GM12878 (cell line): ENCODE results near the gene NEXN. TPM values are rescaled to one million over a fixed set of nuclear protein-coding genes. Genes with fewer than 3 reads are reported as not detected.

Source experiments
- ATAC-seq: fragments of 200-7000 bp; cut with Tn5 transposase; 3 replicates; pipeline ENCODE4 v1.9.1; 2020; ENCODE audit warnings: mild to moderate bottlenecking, moderate library complexity
- BruUV-seq: library from RNA; stranded (reverse); fragments of 400-500 nt; replicated peaks from 2 replicates; lab custom pipeline; 2021; lab: Mats Ljungman, UMichigan
- CTCF ChIA-PET: fragments of 300-600 bp; sonication (Branson Sonifier 250); formaldehyde crosslinking; extraction: SDS; loops from one replicate; lab custom pipeline; 2021; ENCODE audit warnings: inconsistent platforms; lab: Yijun Ruan, JAX
- POLR2A ChIA-PET: fragments of 350-600 bp; formaldehyde crosslinking; extraction: SDS; loops from one replicate; lab custom pipeline; 2021; ENCODE audit warnings: inconsistent platforms; lab: Charles Lee
- RAD21 ChIA-PET: fragments of 300-600 bp; sonication (Branson Sonifier 250); formaldehyde crosslinking; loops from one replicate; lab custom pipeline; 2023; ENCODE audit warnings: antibody characterized with exemption; ENCODE audit not compliant: unreplicated experiment; lab: Charles Lee
- SMC1A ChIA-PET: fragments of 300-600 bp; sonication (Branson Sonifier 250); formaldehyde crosslinking; loops from one replicate; lab custom pipeline; 2023; ENCODE audit not compliant: unreplicated experiment, uncharacterized antibody; lab: Charles Lee
- DNase-seq: peaks from one replicate; pipeline ENCODE4 v3.0.0-alpha.2; 2011; ENCODE audit warnings: low read depth, low spot score
- FAIRE-seq: peaks from 3 replicates; lab custom pipeline; 2011; peaks lifted over from hg19 to GRCh38; lab: Jason Lieb, UNC
- H2AFZ ChIP-seq: 2 replicates; pipeline ENCODE4 v1.6.0; 2011; ENCODE audit warnings: low read depth, low read length, control low read depth; ENCODE audit not compliant: control insufficient read depth
- H3K27ac ChIP-seq: 2 replicates; pipeline ENCODE4 v1.5.1; 2011; ENCODE audit warnings: control low read depth; ENCODE audit not compliant: control insufficient read depth, insufficient read depth
- H3K27me3 ChIP-seq, 2 experiments: replicated peaks in 1 of 2; 2 replicates each; pipeline versions ENCODE4 v1.6.0 to v1.6.1; 2011; ENCODE audit warnings: low read length in 1 of 2; ENCODE audit not compliant: control insufficient read depth in 2 of 2, insufficient read depth in 2 of 2
- H3K36me3 ChIP-seq, 2 experiments: 2 replicates each; pipeline ENCODE4 v1.5.1; 2011; ENCODE audit warnings: low read length in 1 of 2; ENCODE audit not compliant: control insufficient read depth in 2 of 2, insufficient read depth in 2 of 2
- H3K4me1 ChIP-seq: 2 replicates; pipeline ENCODE4 v1.6.1; 2011; ENCODE audit warnings: mild to moderate bottlenecking, low read length, moderate library complexity, mixed read lengths; ENCODE audit not compliant: control insufficient read depth, insufficient read depth
- H3K4me2 ChIP-seq: 2 replicates; pipeline ENCODE4 v1.6.0; 2011; ENCODE audit warnings: control low read depth; ENCODE audit not compliant: control insufficient read depth, insufficient read depth
- H3K4me3 ChIP-seq: fragments of 200-600 bp; sonication (generic); 2 replicates; pipeline ENCODE4 v1.5.1; 2016
- H3K79me2 ChIP-seq: 2 replicates; pipeline ENCODE4 v1.6.0; 2011; ENCODE audit warnings: low read length; ENCODE audit not compliant: control insufficient read depth, insufficient read depth
- H3K9ac ChIP-seq: 2 replicates; pipeline ENCODE4 v1.8.0; 2011; ENCODE audit warnings: low read length, control low read depth, mixed read lengths; ENCODE audit not compliant: control insufficient read depth, insufficient read depth
- H3K9me3 ChIP-seq: replicated peaks from 3 replicates; pipeline ENCODE4 v1.5.1; 2011; ENCODE audit warnings: mild to moderate bottlenecking, low read length; ENCODE audit not compliant: control insufficient read depth, insufficient read depth
- H4K20me1 ChIP-seq: 2 replicates; pipeline ENCODE4 v1.6.0; 2011; ENCODE audit not compliant: control insufficient read depth, insufficient read depth
- ATF3 ChIP-seq: IDR thresholded peaks from 2 replicates; pipeline ENCODE4 v1.6.1; 2011; ENCODE audit warnings: low read depth, mild to moderate bottlenecking, low read length, moderate library complexity, borderline replicate concordance; ENCODE audit errors: extremely low read depth
- FOXK2 ChIP-seq: fragments of 450-650 bp; IDR thresholded peaks from 2 replicates; pipeline ENCODE4 v1.6.1; 2017; ENCODE audit warnings: mild to moderate bottlenecking, moderate library complexity
- KAT2A ChIP-seq: conservative IDR thresholded peaks from 2 replicates; pipeline ENCODE4 v1.6.1; 2011; ENCODE audit warnings: low read depth, low read length; ENCODE audit not compliant: control insufficient read depth
- KLF5 ChIP-seq: fragments of 450-650 bp; IDR thresholded peaks from 2 replicates; pipeline ENCODE4 v1.6.1; 2014; ENCODE audit warnings: mild to moderate bottlenecking; ENCODE audit not compliant: partially characterized antibody
- POLR2AphosphoS2 ChIP-seq: IDR thresholded peaks from 2 replicates; pipeline ENCODE4 v1.6.1; 2011; ENCODE audit warnings: low read depth, mild to moderate bottlenecking, low read length, improper control_type of control experiment, moderate library complexity
- ZNF687 ChIP-seq: fragments of 450-650 bp; IDR thresholded peaks from 2 replicates; pipeline ENCODE4 v1.6.1; 2017; ENCODE audit warnings: mild to moderate bottlenecking, moderate library complexity
- WGBS: methylation state at CpG from one replicate; pipeline ENCODE4 v1.1.6; 2016; ENCODE audit warnings: low lambda C conversion rate; ENCODE audit not compliant: insufficient replicate concordance, insufficient coverage; ENCODE audit errors: missing lambda C conversion rate; 5-methylcytosine and 5-hydroxymethylcytosine counted together
- in situ Hi-C: fragments of 300-500 bp; cut with MboI; formaldehyde crosslinking; loops from 9 replicates; pipeline ENCODE4 v1.14.3; 2018; ENCODE audit warnings: mixed read lengths
- intact Hi-C: fragments of 100-400 bp; cut with micrococcal nuclease; formaldehyde crosslinking; loops from one replicate; pipeline ENCODE4 v1.14.2; 2022; ENCODE audit not compliant: unreplicated experiment
- polyA plus RNA-seq, 11 experiments: library from polyadenylated mRNA; depleted of rRNA in 4 of 11; unstranded in 6 of 11; stranded (reverse) in 5 of 11; fragments of >200 nt; fragmentation: Nextera tagmentation in 4 of 11; fragmentation: Illumina TruSeq in 1 of 11; extraction: Ambion mirVana in 4 of 11; extraction: Trizol in 1 of 11; gene quantifications; 1 replicate in 1 of 11; 2 replicates in 10 of 11; pipeline versions ENCODE4 v1.2.1 to v1.2.3, GENCODE V29; 2011 to 2016; ENCODE audit warnings: inconsistent platforms in 2 of 11, missing spikeins in 2 of 11, low read depth in 1 of 11
- total RNA-seq, 4 experiments: library from RNA; depleted of rRNA in 3 of 4; stranded (reverse); fragments of >200 nt in 3 of 4; fragmentation: Illumina TruSeq in 1 of 4; extraction: Trizol in 1 of 4; gene quantifications; 2 replicates each; pipeline versions ENCODE4 v1.2.1 to v1.2.3, GENCODE V29; 2013 to 2021
- TF ChIP-seq, protein P1 (sequence below): fragments of 450-650 bp; IDR thresholded peaks from 2 replicates; pipeline ENCODE4 v1.6.1; 2017; ENCODE audit warnings: low read depth, mild to moderate bottlenecking, moderate library complexity
- TF ChIP-seq, protein P2 (sequence below): fragments of 450-650 bp; formaldehyde crosslinking; IDR thresholded peaks from 2 replicates; pipeline ENCODE4 v1.4.0; 2020; ENCODE audit warnings: mild to moderate bottlenecking, moderate library complexity

NEXN gene
- total and polyA plus RNA-seq, 10 of the 15 experiments (the other 5 are each of a cell fraction or from before 2014, with no cell fraction given): 2.5 to 46.6 (median 15.4) TPM

DNA sequence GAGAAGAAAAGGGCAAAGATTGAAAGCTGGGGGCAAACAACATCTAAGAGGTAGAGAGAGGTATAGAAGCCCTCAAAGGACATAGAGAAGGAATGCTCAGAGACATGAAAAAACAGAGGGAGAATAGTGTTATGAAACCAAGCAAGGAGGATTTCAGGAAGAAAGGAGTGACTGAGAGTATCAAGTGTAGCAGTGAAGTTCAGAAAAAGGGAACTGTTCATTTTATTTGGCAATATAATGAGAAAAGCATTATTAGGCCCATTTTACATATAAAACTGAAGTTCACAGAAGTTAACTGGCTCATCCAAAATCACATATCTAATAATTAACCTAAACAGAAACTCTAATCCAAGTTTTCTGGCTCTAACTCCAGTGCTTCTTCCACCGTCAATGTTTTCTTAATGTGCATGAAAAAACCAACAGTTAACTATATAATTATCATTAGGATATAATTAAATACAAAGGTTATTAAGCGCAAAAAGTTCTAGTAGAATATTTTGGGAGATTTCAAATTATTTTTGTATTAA, 17.7 kb downstream of the NEXN start (continued):
- no peak for TF ChIP-seq ZNF687
- TF ChIP-seq, protein P1, sequence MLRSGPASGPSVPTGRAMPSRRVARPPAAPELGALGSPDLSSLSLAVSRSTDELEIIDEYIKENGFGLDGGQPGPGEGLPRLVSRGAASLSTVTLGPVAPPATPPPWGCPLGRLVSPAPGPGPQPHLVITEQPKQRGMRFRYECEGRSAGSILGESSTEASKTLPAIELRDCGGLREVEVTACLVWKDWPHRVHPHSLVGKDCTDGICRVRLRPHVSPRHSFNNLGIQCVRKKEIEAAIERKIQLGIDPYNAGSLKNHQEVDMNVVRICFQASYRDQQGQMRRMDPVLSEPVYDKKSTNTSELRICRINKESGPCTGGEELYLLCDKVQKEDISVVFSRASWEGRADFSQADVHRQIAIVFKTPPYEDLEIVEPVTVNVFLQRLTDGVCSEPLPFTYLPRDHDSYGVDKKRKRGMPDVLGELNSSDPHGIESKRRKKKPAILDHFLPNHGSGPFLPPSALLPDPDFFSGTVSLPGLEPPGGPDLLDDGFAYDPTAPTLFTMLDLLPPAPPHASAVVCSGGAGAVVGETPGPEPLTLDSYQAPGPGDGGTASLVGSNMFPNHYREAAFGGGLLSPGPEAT: no peak

- H2AFZ ChIP-seq: no peak overlapping the region
- H3K27ac ChIP-seq: no peak overlapping the region
- H3K4me1 ChIP-seq: no peaks in the 10 kb centered on the region
- SMC1A ChIA-PET: no interaction called here
- FAIRE-seq (no peak), DNase-seq (no peak), ATAC-seq (no peak)
- no peak overlapping the region for H3K9ac ChIP-seq
- intact Hi-C loops (loop anchor here (10.0 kb wide), 2 partner anchors 362 to 762 kb away; no protein-coding TSS in a partner anchor), in situ Hi-C loops (loop anchor here (10.0 kb wide), 1 partner anchor 762 kb away; no protein-coding TSS in a partner anchor)
- POLR2A ChIA-PET: no interaction called here
- no peaks in the 10 kb centered on the region for H3K36me3 ChIP-seq
- no TSS peak for BruUV-seq
- CTCF ChIA-PET: no interaction called here
- H4K20me1 ChIP-seq: no peaks in the 10 kb centered on the region
- H3K9me3 ChIP-seq: no peaks in the 10 kb centered on the region
- no peaks in the 10 kb centered on the region for H3K79me2 ChIP-seq
- H3K4me2 ChIP-seq: no peak overlapping the region
- no peak overlapping the region for H3K4me3 ChIP-seq
- H3K27me3 ChIP-seq: no peaks in the 10 kb centered on the region
- WGBS: 43% methylated on average over 1 of the region's 1 CpG
- RAD21 ChIA-PET: no interaction called here
- TF ChIP-seq KLF5 (no peak), FOXK2 (no peak), ATF3 (no peak), KAT2A (no peak), POLR2AphosphoS2 (no peak)
- TF ChIP-seq, protein P2, sequence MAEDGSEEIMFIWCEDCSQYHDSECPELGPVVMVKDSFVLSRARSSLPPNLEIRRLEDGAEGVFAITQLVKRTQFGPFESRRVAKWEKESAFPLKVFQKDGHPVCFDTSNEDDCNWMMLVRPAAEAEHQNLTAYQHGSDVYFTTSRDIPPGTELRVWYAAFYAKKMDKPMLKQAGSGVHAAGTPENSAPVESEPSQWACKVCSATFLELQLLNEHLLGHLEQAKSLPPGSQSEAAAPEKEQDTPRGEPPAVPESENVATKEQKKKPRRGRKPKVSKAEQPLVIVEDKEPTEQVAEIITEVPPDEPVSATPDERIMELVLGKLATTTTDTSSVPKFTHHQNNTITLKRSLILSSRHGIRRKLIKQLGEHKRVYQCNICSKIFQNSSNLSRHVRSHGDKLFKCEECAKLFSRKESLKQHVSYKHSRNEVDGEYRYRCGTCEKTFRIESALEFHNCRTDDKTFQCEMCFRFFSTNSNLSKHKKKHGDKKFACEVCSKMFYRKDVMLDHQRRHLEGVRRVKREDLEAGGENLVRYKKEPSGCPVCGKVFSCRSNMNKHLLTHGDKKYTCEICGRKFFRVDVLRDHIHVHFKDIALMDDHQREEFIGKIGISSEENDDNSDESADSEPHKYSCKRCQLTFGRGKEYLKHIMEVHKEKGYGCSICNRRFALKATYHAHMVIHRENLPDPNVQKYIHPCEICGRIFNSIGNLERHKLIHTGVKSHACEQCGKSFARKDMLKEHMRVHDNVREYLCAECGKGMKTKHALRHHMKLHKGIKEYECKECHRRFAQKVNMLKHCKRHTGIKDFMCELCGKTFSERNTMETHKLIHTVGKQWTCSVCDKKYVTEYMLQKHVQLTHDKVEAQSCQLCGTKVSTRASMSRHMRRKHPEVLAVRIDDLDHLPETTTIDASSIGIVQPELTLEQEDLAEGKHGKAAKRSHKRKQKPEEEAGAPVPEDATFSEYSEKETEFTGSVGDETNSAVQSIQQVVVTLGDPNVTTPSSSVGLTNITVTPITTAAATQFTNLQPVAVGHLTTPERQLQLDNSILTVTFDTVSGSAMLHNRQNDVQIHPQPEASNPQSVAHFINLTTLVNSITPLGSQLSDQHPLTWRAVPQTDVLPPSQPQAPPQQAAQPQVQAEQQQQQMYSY (CRISPR knock-in tag): no peak
Observed at GRCh38 chr1:77906624-77907023, 18.2 kb downstream of the NEXN start.
